HG02840 (cell line): ENCODE data around the gene SLC12A6.

Experiments used
- ATAC-seq: cut with Tn5 transposase; IDR thresholded peaks from one replicate; pipeline ENCODE4 v1.9.1; 2021; ENCODE audit warnings: mild to moderate bottlenecking, moderate library complexity, moderate number of reproducible peaks; ENCODE audit not compliant: unreplicated experiment, low FRiP score

Gene SLC12A6

DNA sequence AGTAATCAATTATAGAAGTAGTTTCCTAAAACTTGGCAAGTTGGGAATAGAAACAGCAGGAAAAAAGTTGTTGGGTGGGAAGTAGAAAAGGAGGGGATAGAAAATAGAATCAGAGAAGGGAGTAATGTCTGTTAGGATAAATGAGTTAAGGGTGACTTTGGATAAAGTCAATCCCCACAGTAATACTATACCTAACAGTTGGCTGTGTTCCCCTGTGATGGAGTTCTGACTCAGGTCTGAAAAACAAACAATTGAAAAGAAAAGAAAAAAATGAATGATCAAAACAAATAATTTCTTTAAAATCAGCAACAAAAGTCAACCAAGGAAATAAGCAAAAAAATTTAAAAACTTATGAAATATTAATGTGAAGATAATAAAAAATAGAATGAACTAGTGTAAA, 62.4 kb downstream of the SLC12A6 start:
- no peak for ATAC-seq

DNA sequence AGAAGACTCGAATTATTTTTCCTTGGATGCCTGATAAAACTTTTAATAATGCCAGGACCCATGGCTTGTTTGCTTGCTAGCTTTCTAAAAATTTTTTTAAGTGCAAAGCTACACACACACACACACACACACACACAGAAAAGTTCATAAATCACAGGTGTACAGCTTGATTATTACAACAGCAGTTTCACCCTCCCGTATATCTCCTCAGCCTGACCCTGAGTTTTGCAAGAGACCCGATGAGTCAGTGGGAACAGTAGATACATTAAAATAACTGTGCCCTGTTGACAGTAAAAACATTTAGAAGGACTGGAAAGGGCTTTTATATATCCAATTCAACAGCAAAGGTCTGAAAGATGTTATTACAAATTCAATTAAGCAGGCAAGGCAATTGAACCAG, 66.1 kb downstream of the SLC12A6 start:
- ATAC-seq, result no peak

DNA sequence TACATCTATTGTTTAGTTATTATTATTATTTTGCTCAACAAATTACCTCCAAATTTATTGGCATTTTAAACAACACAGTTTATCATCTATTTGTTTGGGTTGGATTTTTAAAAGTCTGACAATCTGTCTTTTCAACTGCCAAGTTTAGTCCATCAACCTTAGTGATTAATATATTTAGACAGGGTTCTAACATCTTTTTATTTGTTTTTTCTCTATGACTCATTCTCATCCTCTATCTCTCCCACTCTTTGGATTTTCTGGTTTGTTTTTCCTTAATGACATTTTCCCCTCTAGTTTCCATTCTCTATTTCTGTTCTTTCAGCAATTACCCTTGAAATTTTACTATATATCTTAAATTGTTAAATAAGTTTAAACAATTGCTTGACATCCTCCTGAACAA, 70.8 kb downstream of the SLC12A6 start:
- no peak for ATAC-seq

DNA sequence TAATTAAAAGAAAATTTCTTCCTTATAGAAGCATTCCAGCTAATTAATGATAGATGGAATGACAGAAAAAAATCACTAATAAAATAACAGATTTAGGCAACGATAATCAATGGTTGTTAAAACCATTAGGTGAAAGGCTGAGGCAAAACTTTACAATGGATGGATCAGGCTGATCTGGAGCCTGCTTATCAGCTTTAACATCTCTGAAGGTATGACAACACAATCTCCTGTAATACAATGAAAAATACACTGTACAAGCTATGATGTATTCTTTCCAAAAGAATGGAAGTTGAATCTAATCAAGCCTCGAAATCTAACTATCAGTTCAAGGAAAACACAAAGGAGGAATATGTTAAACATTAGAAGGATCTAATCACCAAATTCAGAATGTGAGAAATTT, 73.5 kb downstream of the SLC12A6 start:
- no peak for ATAC-seq

DNA sequence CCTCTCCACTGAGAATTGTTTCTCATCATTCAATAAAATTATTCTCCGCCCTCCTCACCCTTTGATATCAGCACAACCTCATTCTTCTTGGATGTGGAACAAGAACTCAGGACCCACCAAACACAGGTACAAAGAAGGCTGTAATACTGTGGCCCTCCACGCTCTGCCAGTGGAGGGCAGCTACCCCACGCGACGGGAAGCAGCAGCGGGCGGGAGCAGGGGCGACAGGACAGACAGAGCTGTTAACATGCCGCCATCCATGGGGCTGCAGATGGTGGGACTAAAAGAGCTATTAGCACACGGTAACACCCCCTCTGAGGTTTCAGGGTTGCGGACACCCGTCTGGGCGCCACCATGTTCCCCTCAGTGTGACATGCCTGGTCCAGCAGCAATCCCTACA, 75.2 kb downstream of the SLC12A6 start:
- ATAC-seq, result no peak

DNA sequence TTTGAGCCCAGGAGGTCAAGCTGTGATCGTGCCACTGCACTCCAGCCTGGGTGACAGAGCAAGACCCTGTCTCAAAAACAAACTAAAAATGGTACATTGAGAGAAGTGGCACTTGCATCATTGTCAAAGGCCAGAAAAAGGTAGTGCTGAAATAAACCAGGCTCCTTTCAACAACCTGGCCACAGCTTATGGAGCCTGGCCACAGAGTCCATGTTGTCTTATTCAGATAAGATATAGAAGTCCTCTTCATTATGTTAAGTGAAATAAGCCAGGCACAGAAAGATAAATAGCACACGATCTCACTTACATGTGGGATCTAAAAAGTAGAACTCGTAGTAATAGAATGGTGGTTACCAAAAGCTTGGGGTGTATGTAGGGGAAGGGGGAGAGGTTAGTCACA, 78.0 kb downstream of the SLC12A6 start:
- ATAC-seq, result no peak

DNA sequence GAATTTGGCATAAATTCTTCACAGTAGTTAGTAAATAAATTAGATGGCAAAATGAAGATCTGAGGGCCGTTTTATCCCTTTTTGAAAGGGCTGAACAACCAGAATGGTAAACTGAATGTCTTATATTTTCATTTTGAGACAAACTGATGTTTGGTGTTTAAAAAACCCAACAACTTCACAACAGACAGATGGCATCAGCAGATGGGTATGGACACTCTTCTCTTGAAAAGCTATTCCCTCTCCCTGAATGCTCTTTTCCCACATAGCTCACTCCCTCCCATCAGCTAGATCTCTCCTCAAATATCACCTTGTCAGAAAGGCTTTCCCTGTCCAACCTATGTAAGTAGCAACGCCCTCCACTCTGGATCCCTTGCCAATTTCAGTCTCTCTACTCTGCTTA, 79.4 kb downstream of the SLC12A6 start:
- no peak for ATAC-seq

DNA sequence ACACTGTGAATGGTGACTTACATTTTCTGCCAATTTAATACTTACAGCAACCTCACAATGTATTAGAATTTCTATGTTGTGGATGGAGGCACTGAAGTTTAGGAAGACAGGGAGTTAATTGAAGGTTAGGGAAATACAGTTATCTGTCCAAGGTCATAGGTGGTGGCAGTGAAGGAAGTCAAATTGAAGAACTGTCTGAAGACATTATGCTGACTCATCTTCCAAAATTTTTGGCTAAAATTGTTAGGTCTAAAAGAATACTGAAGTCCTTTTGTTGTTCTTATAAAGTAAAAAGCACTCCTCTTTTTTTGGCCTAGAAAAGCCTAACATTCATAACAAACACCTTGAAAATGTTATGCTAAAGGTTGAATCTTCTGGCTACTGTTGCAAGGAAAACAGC, 85.0 kb downstream of the SLC12A6 start:
- no peak for ATAC-seq

DNA sequence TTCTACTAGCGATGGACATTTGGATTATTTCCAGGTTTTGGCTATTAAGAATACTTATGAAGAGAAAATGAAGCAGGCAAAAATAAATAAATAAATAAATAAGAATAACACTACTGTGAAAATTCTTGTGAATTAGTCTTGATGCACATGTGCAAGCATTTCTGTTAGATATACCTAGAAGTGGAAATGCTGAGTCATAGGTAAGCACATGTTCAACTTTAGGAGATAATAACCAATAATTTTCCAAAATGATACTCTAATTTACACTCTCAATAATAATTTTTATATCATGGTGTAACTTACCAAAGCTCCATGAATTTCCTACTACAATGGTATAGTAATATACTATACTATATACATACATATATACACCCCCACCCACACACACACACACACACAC, 89.4 kb downstream of the SLC12A6 start:
- ATAC-seq, result no peak

DNA sequence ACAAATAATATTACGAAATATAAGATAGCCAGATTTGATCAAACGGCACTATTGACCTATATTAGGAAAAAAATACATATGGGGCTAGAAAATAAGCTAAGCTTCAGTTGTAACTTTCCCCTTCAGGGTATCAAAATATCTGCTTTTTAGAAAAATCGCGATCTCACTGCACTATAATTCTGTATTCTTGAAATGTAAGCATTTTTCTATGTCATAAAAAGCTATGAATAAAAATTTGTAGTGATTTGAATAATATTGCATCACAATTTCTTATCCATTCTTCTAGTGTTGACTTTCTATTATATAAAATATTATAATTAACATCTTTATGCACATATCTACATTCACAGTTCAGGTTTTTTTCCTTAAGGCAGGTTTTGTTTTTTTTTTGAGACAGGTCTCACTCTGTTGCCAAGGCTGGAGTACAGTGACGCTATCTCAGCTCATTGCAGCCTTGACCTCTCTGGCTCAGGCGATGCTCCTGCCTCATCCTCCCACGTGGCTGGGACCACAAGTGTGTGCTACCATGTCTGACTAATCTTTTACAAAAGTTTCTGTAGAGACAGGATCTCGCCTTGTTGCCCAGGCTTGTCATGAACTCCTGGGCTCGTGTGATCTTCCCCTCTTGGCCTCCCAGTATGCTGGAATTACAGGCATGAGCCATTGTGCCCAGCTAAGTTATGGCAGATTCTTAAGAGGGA, 91.2 kb downstream of the SLC12A6 start:
- no peak for ATAC-seq

DNA sequence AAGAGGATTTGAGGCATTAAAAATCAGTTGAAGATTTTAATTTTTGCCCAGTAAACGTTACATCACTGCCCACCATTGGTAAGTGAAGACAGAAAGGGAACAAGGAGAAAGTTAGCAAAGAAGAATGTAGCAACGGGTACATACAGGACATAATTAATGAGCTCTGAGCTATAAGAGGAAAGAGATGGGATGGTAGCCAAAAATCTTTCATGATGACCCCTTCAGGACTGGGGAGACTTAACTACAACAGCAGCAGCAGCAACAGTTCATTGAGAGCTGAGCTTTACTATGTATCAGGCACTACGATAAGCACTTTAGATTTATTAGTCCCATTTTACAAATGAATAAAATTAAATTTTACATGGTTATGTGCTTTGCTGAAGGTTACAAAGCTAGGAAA, 94.4 kb downstream of the SLC12A6 start:
- no peak for ATAC-seq

DNA sequence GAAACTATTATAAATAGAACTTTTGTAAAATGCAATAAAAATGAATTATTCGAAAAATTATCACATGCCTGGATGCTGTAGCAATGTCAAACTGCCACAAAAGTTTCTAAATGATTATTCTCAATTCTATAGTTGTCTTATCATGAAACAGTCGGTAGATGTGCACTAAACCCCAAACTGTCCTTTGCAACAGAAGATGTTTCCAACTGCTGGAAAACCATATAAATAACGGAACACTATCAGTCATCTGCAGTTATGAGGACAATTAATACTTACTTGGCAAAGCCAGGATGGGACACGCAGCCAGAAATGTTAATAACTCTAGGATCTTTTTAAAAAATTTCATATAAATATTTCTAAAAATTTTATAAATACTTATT, 95.3 kb downstream of the SLC12A6 start:
- no peak for ATAC-seq

DNA sequence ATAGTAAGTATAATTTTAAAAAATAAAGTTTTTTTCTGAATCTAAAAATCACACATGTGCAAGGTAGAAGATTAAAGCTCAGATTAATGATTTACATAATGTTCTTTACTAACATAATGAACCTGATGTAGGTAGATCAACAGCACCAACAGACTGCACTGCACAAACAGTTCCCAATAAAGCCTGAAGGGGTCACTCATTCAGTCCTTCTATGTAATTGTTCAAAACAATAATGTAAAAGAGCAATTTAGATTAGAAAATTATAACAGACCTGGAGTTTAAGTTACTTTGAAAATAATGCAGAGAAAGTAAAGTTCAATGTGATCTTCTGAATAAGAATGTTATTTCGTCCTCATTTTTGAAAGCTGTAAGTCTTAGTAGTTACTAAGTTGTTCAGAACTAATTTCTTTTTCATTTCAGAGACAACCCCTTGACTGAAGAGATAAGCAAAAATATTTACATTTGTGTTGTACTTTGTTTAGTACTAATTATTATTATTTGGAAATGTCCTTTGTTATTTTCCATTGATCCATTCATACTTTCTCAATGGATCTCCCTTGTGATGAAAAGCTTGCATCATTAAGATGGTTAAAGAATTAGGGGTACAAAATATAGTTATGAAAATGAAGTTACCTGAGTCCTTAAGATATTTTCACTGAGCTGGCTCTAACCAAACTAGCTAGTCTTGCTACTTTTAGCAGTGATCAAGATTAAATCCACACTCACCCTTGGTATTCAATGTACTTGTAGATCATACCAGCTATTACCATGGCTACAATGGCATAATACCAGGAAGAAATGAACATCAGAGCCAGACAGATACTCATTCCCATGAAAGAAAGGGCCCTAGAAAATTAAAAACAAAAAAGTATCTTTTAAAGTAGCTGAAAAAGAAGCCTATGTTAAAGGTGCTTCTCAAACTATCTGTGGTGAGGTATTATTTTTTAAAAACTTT, 95.9 kb downstream of the SLC12A6 start:
- no peak for ATAC-seq

DNA sequence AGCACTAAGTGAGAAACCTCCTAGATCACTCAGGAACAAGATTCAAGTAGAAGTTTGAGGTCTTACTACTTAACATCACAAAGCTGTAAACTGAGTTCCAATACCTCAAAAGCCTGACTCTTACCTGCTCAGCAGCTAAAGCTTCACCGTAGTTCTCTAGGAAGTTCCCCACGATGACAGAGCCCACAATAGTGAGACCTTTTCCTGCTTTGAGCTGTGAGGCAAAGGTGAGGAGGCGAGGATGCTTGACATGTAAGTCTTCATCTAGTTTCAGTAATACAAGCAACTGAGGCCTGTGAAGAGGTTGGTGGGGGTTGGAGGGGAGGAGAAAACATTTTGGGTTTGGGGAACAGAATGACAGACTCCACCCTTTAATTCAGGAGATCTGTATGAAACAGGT, 97.0 kb downstream of the SLC12A6 start:
- ATAC-seq, result no peak

DNA sequence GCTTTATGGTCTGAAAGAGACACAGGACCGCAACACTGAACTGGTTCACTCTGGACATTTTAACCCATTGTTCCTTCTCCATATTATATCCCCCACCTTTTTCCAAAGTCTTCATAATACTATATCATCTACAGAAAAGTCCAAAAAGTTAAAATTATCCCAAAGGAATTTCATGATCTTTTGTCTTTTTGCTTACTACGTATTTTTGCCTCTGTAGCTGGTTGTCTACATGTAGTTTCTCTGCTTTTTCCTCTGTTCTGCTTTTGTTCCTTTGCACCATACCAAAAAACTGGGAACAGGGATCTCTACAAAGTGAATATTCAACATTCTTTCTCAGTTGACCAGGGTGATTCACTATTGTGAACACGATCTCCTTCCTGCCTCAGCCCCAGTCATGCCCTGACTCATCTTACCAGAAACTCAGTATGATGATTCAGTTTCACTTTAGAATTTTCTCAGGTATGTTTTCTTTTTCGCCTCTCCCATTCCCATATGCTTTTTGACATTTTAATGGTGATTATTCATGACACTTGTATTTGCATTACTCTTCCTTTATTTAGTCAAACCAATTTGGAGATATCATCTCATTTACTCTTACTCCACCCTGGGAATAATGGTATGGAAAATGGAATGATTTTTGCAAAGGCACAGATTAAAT, 98.3 kb downstream of the SLC12A6 start:
- no peak for ATAC-seq

DNA sequence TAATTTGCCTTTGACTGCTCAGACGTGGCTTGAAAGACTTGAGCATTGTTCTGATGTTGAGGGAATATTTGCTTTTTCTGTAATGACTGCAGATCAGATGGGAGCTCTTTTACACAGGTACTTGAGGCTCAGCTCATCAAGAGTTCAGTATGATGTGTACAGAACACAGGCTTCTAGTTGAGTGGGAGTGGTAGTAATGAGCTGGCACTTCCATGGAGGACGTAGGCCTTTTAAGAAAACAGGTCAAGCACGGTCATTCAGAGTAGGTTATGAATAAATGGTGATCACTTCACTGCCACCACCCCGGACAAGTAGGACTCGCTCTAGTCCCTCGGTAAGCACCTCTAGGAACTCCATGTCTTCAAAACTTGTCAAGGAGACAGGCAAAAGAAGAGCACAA, 104.0 kb downstream of the SLC12A6 start:
- ATAC-seq, result no peak

DNA sequence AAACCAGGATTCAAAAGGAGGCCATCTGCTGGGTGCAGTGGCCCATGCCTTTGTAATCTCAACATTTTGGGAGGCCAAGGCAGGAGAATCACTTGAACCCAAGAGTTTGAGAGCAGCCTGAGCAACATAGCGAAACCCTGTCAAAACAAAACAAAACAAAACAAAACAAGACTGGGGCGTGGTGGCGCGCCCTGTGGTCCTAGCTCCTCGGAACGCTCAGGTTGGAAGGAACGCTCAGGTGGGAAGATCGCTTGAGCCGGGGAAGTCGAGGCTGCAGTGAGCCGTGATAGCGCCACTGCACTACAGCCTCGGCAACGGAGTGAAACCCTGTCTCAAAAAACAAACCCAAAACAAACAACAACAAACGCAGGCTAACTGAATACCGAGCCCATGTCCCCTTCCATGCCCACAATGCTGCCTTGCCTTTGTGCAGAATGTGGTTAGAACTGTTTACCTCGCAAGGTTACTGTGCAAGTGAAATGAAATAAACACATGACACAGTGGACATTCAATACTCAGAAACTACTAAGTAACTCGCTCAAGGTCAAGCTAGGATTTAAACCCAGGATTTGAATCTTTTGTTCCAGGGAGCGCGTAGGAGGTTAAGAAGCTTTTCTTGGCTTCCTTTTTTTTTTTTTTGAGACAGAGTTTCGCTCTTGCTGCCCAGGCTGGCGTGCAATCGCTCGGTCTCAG, 113.5 kb downstream of the SLC12A6 start:
- ATAC-seq, result no peak

DNA sequence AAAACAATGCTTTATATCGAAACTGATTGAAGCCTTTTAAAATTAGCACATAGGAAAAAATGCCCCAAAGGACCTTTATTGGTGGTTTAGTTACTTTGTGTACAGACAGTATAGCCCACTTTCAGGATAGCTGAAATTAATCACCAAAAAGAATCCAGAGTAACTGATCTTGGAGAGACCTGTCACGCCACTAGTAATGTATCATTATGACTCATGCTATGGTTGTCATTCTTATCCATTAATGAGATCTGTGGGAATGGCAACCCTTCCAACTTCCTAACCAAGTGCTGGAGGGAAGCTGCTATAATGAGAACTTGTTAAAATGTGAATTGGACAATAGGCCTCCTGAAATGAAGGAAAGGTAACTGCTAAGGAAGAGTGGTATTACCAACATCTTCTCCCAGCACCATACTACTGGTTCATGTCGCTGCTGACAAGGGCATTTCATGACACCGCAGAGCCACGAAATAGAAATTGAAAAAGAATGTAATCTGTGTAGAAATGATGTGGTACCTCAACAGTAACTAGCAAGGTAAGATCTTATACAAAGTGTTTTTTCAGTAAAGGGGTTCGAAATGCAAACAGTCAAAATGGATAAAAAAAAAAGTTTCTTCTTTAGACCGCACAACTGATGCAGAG, 119.9 kb downstream of the SLC12A6 start:
- ATAC-seq, result no peak

DNA sequence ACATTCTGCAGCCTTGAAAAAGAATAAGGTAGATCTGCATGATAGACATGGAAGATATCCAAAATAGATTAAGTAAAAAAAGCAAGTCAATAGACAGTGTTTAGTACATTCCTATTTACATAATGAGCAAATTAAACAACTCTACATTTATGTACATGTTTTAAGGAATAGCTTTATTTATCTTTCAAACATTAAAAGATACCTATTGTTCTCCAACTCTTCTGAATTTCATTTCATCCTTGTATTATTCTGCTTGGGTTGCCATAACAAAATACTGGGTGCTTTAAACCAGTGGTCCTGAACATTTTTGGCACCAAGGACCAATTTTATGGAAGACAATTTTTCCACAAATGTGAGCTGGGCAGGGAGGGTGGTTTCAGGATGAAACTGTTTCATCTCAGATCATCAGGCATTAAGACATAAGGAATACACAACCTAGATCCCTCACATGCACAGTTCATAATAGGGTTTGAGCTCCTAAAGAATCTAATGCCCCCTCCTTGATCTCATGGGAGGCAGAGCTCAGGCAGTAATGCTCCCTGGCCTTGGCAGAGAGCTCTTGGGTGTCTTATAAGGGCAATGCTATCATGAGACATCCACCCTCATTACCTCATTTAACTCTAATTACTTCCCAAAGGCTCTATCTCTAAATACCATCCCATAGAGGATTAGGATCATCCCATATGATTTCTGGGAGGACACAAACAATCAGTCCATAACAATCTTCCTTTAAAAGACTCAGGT, 120.9 kb downstream of the SLC12A6 start:
- no peak for ATAC-seq

DNA sequence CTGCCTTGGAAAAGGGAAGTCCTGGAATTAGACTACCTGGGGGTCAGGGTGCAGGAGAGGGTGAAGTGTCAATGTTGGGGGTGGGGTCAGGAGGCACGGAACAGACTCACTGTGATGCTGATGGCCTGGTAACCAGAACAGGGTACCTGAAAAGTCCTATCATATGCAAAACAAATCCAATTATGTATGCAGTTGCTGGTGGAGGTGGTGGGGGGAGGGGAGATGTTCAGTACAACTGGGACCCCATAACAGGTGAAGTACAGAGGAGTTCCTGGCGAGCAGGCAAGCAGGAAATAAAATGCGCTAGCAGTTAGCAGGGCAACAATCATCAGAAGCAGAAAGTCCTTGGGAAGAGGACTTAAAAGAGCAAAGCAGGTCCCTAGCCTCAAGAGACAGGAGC, 123.4 kb downstream of the SLC12A6 start:
- ATAC-seq, result no peak
